NCI-H187 (cell line): ENCODE results near the gene GRID2.

Experiments used
- DNase-seq, 2 experiments: peaks; one replicate each; lab custom pipeline; 2025; lab: John Stamatoyannopoulos, UW

The GRID2 gene

DNA sequence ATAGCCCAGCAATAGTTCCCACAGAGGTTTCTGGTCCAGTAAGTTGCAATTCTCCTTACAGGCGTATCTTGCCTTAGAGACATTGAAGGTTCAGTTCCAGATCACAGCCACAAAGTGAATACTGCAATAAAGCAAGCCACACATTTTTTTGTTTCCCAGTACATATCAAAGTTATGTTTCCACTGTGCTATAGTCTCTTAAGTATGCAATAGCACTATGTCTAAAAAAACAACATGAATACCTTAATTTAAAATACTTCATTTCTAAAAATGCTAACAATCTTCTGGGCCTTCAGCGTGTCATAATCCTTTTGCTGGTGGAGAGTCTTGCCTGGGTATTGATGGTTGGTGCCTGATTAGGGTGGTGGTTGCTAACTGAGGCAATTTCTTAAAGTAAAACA, 659.1 kb downstream of the GRID2 start:
- DNase-seq, result no peak

DNA sequence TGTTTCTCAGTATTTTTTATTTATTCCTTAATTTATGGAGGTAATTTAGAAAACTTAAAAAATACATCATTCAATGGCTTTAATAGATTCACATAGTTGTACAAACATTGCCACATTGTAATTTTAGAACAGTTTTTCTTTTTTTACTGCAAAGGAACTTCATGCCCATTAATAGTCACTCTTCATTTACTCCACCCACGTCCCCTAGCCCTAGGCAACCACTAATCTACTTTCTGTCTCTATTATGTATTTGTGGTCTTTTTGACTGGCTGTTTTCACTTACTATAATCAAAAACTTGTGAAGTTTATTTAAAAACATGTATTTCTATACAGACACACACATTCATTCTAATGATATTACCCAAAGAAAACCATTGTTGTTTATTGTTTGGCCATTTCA, 664.8 kb downstream of the GRID2 start:
- no peak for DNase-seq

DNA sequence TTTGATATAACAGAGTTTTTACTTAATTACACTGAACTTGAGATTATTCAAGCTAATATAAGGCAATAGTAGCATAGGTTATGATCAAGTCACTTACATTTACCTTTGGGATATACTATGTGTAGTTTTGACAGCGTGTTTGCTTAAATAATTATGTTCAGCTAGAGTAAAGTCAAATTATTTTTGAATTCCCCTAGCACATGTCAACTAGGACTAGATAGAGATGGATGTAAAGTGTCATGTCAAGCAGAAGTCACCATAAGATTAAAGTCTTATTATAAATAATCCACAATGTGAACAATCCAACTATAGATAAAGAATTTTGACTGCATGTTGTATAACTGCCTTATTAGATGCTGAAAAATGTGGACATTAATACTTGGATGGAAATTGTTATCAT, 665.2 kb downstream of the GRID2 start:
- no peak for DNase-seq

DNA sequence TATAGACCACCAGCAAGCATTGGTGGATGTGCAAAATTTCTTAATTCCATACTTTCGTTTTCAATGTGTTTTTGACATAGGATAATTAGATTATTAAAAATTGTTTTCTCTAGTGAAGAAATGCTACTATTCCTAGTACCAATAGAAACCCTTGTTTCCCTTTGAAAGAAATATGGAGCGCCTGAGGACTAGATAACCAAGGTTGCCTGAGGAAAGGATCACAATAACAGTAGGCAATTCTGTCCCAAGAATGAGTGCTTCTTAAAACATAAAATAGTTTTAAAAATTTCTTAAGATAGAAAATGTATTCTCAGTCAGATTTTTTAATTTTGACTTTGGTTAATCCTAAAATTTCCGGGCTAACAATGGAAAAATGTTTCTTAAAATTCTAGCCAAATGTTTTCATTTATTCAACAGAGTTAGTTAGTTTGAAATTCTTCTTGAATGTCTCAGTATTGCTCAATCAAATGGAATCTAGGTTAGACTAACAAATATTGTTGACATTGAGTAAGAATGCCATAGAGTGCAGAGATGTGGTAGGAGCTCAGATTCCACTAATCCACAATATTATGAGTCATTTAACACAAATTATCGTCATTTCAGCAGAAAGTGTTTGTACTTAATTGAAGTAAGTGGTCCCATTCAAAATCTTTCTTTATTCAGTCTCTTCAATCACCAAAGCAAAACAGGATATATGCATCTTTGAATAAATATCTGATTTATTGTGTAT, 666.0 kb downstream of the GRID2 start:
- no peak for DNase-seq

DNA sequence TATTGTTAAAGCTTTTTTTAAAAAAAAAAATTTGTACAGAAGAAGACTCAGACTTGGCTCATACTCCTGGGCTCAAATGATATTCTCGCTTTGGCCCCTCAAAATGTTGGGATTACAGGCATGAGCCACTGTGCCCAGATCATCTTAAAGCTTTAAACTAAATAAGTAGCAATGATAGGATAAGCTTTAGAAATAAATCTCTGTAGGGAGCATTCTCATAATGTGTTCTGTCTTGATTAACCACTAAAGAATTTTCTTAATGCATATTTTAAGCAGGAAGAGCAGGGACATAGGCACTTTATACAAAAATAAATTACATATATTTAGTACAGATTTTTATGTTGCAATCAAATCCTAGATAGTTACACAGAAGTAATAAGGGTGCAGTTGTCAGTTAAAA, 667.2 kb downstream of the GRID2 start:
- no peak for DNase-seq

DNA sequence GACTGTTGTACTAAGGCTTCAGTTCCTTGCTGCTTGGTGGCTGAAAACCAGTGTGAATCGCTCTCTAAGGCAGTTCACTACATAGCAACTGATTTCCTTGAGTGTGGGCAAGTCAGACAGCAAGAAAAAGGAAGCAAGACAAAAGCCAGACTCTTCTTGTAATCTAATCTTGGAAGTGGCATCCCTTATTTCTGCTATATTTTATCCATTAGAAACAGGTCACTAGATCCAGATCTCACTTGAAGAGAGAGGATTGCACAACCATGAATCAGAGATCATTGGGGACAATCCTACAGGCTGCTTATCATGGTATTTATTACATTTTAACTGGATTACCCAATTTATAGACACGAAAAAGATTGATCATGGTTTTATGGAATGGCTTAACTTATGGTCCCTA, 684.5 kb downstream of the GRID2 start:
- DNase-seq, result no peak

DNA sequence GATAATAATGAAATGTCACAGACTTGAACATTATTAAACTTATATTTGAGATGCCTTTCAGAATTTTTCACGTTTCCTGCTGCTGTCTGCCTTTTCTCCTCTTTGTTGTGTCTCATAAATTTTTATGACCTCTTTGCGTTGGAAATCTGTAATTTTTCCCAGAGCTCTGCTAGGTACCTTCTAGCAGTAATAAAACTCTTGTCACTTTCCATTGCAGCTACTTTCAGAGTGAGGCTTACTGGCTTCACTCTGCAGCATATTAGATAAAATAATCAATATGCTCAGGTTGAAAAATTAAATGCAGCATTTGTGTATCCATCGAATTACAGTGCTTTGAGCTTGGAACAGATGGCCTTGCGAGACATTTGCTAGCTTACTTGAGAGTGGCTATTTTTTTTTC, 689.0 kb downstream of the GRID2 start:
- DNase-seq, result no peak

DNA sequence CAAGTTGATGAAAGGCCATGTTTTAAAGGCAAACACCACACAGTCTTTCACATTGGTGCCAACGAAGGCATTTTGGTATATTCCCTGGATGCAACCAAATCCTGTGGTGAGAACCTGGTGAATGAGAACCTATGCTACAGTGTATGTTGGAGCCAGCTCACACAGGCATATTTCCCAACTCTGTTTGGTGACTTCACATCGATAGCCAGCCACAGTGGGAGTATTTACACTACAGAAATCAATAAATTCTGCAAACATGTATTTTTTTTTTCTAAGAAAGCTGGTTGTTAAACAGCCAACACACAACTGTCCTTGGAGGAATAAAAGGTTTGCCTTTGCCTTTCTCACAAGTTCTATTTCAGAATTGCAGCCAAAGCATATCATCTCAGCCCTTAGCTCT, 691.0 kb downstream of the GRID2 start:
- no peak for DNase-seq

DNA sequence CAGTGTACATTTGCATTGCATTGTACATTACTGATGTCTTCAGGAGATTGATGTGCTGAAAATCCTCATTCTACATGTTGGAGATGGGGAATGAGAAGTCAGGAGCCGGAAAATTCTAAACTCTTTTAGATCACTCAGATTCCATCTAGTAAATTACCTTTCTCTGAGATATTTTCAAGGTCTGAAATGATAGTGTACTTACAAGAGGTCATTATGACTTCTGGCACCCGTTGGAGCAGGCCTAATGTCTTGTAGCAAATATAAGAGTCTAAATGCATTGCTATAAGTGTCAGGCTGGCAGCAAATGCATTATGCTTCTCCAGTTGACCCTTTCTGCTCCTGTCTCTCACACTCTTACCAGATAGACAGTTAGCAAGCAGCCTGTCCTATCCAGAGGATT, 692.8 kb downstream of the GRID2 start:
- DNase-seq, result no peak

DNA sequence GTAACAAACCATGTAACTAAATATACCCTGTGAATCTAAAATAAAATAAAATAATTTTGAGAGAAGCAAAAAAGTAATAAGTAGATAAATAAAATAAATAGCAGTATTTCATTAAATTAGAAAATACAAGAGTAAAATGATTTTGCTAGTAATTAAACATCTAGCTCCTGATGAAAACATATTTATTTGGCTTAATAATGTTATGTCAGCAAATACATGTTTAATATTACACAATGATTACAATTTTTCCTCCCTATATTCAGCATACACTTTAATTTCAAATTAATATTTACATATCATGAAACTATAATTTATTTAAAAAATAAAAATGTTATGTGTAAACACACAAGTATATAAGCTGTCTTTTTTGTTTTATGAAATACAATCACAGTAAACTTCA, 697.1 kb downstream of the GRID2 start:
- DNase-seq, result no peak

DNA sequence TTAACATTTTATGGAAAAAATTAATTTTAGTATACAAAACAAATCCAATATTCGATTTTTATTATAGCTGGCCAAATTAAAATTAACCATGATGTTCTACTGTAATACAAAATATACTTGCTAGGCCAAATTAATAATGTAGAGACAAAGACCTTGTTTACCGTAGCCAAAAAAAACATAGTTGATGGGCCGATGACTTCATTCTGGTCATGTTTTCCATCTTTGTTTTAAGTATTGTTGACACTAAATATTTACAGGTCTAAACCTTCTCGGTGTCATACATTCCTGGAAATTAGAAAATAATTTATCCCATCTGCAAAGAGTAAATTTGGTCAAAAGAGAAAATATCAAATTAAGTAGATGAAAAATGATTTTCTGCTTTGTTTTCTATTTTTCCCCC, 698.5 kb downstream of the GRID2 start:
- no peak for DNase-seq

DNA sequence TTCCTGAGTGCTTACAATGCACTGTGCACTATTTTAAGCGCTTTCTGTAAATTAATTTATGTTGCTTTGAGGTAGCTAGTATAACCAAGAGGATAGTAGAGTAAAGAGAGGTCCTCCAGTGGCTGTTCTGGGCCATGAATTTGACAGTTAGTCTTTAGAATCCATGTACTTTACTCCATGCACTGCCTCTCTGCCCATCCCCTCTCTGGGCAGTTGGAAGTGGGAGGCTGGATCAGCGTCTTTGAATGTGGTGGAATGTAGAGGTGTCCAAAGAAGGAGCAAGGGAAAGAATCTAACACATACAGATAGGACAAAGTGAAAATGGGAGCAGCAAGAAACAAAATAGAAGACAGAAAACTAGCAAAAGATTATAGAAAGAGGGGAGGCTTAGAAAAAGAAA, 712.6 kb downstream of the GRID2 start:
- no peak for DNase-seq

DNA sequence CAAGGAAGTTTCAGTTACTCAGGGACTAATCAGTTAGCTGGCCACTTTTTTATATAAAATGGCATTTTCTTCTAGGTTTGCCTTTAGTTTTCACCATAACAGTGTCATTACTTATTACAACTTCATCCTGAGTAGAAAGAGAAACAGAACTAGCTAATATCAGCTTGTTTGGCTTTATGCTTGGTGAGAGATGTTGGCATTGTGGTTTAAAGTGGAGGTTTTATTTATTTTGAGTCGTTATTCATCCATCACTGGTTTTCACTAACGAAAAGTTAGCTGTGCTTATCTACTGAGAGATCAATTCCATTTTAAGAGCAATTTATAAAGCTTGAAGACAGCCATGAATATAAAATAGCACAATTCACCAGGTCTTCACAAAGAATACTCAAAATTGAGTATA, 714.5 kb downstream of the GRID2 start:
- DNase-seq, result no peak

DNA sequence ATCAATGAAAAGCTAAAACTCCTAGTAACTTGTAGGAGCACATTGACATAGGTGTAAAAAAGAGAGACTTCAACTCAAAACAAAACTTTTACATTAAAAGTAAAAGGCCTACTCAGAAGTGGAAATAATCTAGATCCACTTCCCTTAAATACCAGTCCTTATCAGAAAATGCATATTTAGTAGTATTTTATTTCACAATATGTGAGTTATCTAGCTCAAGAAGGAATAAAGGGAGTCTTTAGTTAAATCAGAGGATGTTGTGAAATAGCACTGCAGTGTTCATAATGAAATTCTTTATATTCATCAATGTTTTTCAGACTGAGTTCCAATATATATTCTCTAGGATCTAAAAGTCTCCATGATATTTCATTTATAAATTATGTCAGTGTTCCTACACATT, 715.0 kb downstream of the GRID2 start:
- no peak for DNase-seq

DNA sequence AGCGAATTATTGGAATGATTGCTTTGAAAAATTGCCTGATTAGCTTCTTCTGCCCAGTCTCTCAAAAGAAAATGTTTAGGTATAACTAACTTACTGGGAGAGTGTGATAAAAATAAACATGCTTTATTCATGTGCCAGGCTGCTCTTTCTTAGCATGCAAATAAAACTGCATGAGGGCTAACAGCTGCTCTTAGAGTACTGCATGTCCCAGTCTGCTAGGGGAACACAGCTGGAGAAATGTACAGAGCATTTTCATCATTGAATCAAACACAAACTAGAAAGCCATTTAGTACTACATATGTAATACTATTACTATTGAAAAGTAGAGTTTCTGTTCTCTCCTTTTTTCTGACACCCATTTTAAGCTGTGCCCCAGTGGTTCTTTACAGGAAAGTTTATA, 726.0 kb downstream of the GRID2 start:
- no peak for DNase-seq

DNA sequence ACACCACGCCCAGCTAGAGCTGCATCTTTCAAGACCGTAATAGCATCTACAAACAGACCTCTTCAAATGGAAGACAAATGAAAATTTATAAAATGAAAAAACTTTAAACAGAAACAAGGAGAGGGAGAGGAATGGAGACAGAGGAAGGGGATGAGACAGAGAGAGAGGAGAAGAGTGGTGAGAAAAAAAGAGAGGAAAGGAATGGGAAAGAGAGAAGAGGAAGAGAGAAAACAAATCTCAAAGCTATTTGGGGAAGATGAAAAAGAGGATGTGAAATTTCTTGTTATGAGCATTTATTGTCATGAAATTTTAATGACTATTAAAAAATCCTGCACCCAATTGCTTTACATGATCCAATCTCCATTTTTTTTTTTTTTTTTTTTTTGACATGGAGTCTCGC, 726.9 kb downstream of the GRID2 start:
- DNase-seq, result no peak

DNA sequence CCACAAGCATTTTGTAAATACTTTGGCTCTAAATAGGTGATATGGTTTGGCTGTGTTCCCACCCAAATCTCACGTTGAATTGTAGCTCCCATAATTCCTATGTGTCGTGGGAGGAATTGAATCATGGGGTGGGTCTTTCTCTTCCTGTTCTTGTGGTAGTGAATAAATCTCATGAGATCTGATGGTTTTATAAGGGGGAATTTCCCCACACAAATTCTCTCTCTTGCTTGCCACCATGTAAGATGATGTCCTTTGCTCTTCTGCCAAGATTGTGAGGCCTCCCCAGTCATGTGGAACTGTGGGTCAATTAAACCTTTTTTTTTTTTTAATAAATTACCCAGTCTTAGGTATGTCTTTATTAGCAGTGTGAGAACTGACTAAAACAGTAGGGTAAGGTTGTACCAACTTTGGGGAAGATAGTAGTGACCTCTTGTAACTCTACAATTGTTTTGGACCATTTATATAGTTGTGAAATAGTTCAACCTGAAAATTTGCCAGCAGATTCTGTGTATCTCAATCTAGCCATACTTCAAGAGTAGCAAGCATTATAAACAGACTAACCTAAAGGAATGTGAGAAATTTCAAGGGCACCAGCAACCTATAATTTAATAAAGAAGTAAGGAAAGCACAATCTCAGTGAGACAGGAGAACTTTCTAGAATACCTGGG, 727.8 kb downstream of the GRID2 start:
- DNase-seq, result no peak

DNA sequence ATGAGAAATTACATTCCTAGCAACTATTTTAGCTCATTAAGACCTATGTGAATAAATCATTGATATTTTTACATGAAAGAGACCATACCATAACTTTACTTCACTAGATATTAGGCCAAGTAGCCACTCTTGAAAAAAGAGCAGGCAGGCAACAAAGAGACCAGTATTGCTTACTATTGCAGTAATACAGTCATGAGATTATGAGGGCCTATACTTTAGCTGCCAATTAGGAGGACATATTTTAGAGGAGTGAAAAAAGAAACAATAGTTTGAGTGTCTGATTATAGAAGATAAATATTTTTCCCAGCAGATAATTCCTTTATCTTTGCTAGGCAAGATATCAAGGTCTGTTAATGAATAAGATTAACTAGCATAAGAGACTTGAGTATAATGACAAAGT, 739.0 kb downstream of the GRID2 start:
- DNase-seq, result no peak

DNA sequence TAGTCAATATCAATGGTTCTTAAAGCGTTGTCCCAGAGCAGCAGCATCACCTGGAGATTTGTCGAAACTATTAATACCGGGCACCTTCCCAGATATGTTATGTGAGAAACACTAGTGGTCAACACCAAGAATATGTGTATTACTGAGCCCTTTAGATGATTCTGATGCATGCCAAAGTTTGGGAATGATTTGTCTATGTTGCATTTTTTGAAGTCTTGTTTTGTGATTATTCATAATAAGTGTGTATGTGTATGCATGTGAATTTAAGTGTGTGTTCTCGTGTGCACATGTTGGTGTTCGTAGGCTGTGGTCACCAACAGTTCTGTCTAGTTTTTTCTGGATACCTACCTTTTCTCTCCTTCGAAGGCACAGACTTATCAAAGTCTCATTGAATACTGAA, 749.4 kb downstream of the GRID2 start:
- no peak for DNase-seq

DNA sequence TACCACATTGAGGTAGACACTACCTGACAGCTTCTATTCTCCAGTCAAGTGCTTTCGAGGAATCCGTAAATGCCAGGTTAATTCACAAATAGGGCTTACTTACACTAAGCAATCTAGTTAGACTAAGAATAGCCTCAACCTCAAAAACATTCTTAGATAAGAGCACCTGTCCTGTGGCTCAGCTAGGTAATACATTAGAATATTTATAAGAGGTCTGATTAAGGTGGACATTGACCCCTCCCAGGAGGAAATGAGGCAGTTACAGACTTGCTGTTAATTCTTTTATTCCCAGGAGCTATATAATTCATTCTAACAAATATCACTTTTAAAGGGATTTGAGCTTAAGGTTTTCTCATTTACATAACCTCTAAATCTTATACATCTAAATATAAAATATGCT, 758.1 kb downstream of the GRID2 start:
- DNase-seq, result peak in 1 of 2 experiments; percentile 22

DNA sequence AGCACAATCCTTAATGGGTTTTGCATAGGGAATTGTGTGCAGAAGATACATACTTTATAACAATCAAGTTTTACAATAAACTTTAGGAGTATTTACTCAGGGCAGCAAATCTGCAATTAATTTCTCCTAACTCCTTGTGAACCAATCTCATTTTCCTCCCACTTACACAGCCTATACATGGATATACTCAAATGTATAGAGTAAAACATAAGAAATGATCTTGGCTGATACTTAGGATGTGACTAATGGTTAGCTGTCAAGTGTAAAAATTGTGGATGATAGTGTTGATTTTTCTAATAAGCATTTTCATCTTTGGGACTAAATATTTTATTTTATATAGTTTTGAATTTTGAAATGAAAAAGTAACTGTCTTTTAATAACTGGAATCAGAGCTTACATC, 759.6 kb downstream of the GRID2 start:
- no peak for DNase-seq

DNA sequence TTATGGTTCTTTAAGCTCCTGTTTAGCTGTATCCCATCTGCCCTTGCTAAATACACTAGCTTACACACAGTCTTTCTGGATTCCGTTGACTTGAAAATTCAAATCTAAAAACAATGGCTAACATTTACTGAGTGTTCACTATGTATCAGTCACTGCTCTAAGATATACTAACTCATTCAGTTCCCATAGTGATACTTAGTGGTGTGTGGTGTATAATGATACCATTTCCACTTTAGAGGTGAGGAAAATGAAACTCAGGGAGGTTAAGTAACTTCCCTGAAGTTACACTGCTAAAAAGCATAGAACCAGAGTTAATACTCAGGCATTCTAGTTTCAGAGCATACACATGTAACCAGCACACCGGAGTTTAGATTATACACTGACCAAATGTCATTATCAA, 762.0 kb downstream of the GRID2 start:
- DNase-seq, result no peak

DNA sequence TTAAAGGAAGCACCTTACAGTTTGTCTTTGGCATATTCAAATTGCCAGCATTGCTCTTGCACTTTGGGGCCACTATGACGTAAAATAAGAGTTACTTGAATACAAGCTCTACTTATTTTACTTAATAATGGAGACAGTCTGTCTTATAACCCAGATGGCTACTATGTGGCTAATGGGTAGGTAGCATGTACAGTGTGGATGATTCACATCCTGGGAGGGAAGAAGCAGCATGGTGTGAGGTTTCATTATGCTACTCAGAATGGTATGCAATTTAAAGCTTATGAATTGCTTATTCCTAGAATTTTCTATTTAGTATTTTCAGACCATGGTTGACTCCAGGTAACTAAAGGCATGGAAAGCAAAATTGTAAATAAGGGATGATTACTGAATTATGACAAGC, 763.0 kb downstream of the GRID2 start:
- no peak for DNase-seq

DNA sequence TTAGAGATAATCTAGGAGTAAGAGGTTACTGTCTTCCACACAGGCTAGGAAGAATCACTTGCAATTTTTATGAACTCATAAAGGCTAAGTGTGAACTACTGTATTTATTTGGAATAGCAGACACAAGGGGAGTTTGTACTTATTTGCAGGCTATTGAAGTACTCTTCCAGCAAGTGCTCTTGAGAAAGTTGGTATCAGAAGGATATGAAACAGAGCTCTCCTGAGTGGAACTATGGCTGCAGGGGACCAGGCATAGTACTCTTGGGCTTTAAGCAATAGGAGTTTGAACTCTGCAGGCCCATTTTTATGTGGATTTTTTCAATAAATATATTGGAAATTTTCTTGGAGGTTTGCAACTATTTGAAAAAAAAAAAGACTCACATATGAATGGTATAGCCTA, 768.5 kb downstream of the GRID2 start:
- DNase-seq, result no peak
